IPS DF 6.9 (cell line): Measurements from ENCODE around the gene FRRS1.

Experiments
- DNase-seq: peaks from one replicate; pipeline ENCODE4 v3.0.0-alpha.2; 2013; ENCODE audit warnings: low read depth, low spot score
- H3K27ac ChIP-seq: one replicate; pipeline ENCODE4 v1.5.1; 2013; ENCODE audit warnings: low read length, control low read depth
- H3K27me3 ChIP-seq: 2 replicates; pipeline ENCODE4 v1.6.1; 2013; ENCODE audit warnings: mild to moderate bottlenecking, low read length; ENCODE audit not compliant: control insufficient read depth, insufficient read depth
- H3K36me3 ChIP-seq: 2 replicates; pipeline ENCODE4 v1.6.1; 2013; ENCODE audit warnings: low read length; ENCODE audit not compliant: control insufficient read depth, insufficient read depth
- H3K4me1 ChIP-seq: 2 replicates; pipeline ENCODE4 v1.6.1; 2013; ENCODE audit warnings: low read length; ENCODE audit not compliant: control insufficient read depth, insufficient read depth
- H3K4me3 ChIP-seq: 2 replicates; pipeline ENCODE4 v1.5.1; 2013; ENCODE audit warnings: mild to moderate bottlenecking, low read length
- H3K9me3 ChIP-seq: 2 replicates; pipeline ENCODE4 v1.6.1; 2013; ENCODE audit warnings: low read length, inconsistent platforms; ENCODE audit not compliant: control insufficient read depth, insufficient read depth
- WGBS: extraction: QIAGEN DNeasy Blood & Tissue Kit; methylation state at CpG from one replicate; pipeline ENCODE4 v1.1.7; 2013; ENCODE audit warnings: mixed read lengths, missing lambda C conversion rate; ENCODE audit not compliant: insufficient read length, insufficient coverage; 5-methylcytosine and 5-hydroxymethylcytosine counted together

Gene FRRS1

DNA sequence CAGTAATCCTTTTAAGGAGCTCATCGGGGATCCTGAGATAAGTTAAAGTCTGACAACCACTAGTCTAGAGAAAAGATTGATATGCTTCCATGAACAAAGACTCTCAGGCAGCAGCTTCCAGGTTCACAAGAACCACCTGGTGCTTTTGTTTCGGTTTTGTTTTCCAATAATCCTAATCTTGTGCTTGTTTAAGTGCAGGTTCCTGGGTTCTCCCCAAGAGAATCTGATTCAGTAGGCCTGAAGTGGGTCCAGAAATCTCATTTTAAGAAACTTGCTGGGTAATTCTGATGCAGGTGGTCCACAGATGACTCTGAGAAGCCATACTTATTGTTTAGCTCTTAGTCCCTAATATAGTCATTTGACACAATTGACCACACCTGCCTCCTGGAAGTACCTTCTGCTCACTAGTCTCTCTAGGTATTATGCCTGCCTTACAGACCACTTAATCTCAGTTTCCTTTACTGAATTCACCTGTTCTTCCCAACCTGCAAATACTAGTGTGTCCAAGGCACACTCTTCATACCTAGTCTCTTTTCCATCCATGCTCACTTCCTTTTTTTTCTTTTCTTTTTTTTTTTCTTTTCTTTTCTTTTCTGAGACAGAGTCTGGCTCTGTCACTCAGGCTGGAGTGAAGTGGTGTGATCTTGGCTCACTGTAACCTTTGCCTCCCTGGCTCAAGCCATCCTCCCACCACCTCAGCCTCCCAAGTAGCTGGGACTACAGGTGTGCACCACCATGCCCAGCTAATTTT, 20.5 kb upstream of the FRRS1 start:
- no CpG with 5 or more reads among the region's 2 CpGs for WGBS
- H3K27ac ChIP-seq, result no peak overlapping the region
- no peaks in the 10 kb centered on the region for H3K27me3 ChIP-seq
- H3K36me3 ChIP-seq, result no peaks in the 10 kb centered on the region
- DNase-seq, result no peak
- no peaks in the 10 kb centered on the region for H3K9me3 ChIP-seq
- no peaks in the 10 kb centered on the region for H3K4me1 ChIP-seq
- no peak overlapping the region for H3K4me3 ChIP-seq

DNA sequence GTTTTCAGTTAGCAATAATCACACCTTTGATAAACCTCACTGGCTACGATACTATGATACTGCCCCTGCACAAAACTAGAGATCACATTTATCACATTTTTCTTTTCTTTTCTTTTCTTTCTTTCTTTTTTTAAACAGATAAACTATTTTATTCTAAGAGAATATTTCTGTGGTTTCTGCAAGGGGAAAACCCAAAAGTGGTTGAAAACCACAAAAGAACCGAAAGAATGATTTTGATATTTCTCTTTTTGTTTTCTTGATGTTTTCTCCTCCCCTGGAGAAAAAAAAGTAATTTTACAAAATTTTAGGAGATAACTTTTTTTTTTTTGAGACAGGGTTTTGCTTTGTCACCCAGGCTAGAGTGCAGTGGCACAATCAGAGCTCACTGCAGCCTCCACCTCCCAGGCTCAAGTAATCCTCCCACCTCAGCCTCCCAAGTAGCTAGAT, 18.4 kb upstream of the FRRS1 start:
- no peak for DNase-seq
- no peak overlapping the region for H3K27ac ChIP-seq
- no peak overlapping the region for H3K4me3 ChIP-seq
- no peaks in the 10 kb centered on the region for H3K27me3 ChIP-seq
- no peaks in the 10 kb centered on the region for H3K9me3 ChIP-seq
- no peaks in the 10 kb centered on the region for H3K4me1 ChIP-seq
- WGBS, result no CpG with 5 or more reads among the region's 2 CpGs
- H3K36me3 ChIP-seq, result no peaks in the 10 kb centered on the region

DNA sequence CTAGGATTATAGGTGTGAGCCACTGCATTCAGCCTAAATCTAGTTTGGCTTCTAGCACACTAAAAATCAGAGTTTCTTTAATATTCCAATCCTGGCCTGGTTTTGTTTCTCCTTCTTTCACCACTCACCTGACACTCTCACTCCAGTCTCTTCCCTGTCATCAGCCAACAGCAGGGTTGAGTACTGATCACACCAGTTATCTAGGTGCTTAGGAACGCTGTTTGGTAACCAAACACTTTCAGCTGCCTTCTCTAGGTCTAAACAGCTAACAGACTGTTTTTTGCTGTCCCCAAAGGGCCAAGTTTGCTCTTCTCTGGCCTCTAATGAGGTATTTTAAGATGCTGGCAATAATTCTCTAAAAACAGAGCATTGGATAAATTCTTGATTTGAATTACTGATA, 17.7 kb upstream of the FRRS1 start:
- Histone ChIP-seq H3K4me1 (no peaks in the 10 kb centered on the region), H3K27me3 (no peaks in the 10 kb centered on the region), H3K4me3 (no peak overlapping the region), H3K36me3 (no peaks in the 10 kb centered on the region), H3K27ac (no peak overlapping the region), H3K9me3 (no peaks in the 10 kb centered on the region)
- no peak for DNase-seq
- WGBS, result no CpG with 5 or more reads among the region's 1 CpG

DNA sequence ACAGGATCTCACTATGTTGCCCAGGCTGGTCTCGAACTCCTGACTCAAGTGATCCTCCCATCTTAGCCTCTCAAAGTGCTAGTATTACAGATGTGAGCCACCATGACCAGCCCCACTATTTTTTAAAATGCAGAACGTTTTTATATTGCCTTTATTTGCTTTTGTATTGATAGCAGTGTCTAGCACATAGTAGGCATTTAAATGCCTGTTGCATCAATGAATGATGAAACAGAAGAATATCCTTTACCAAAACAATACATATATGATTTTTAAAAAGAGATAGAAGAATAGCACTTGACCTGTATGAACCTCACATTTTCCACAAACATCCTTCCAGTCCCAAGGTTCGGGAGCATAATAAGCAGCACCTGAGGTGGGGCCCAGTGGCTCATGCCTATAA, 16.5 kb upstream of the FRRS1 start:
- H3K4me3 ChIP-seq, result no peak overlapping the region
- no CpG with 5 or more reads among the region's 3 CpGs for WGBS
- no peak for DNase-seq
- H3K9me3 ChIP-seq, result no peaks in the 10 kb centered on the region
- H3K27ac ChIP-seq, result no peak overlapping the region
- H3K27me3 ChIP-seq, result no peaks in the 10 kb centered on the region
- H3K4me1 ChIP-seq, result no peaks in the 10 kb centered on the region
- no peaks in the 10 kb centered on the region for H3K36me3 ChIP-seq

DNA sequence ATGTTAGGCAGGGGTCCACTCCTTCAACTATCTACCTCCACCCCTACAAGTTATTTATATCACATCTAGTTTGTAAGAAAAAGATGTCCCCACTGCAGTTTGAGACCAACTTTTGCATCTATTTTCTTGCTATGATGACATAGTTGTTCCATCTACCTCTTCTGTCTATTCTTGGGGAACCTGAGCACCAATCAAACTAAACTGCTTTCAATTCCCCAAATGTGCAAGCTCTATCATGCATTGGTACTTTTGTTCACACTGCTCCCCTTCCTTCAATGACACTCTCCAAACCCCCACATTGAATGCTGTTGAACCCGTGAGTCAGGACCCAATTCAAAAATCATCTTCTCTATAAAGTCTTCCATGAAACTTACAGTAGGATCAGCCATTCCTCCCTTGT, 16.0 kb upstream of the FRRS1 start:
- WGBS, result no CpG with 5 or more reads among the region's 1 CpG
- no peak for DNase-seq
- no peaks in the 10 kb centered on the region for H3K9me3 ChIP-seq
- no peaks in the 10 kb centered on the region for H3K36me3 ChIP-seq
- no peaks in the 10 kb centered on the region for H3K4me1 ChIP-seq
- H3K27me3 ChIP-seq, result no peaks in the 10 kb centered on the region
- H3K4me3 ChIP-seq, result no peak overlapping the region
- no peak overlapping the region for H3K27ac ChIP-seq

DNA sequence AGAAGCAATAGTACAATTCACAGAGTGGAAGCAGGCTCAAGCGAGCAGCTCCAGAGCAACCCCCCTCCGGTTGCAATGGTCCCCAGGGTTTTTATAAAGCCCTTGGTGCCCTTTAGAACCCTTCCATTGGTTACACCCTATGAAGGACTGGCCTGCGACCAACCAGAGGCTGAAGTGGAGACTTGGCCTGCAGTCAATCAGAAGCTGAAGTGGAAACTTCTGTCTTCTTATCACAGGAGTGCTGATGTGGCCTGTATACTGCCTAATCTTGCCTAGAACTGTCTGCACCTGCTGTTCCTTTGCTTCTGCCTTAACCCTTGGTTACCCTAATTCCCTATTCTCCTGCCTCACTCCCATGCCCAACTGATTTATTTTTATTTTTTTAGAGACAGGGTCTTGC, 15.4 kb upstream of the FRRS1 start:
- no peak for DNase-seq
- no peaks in the 10 kb centered on the region for H3K9me3 ChIP-seq
- WGBS, result no CpG with 5 or more reads among the region's 3 CpGs
- no peak overlapping the region for H3K4me3 ChIP-seq
- H3K4me1 ChIP-seq, result no peaks in the 10 kb centered on the region
- H3K36me3 ChIP-seq, result no peaks in the 10 kb centered on the region
- H3K27ac ChIP-seq, result no peak overlapping the region
- H3K27me3 ChIP-seq, result no peaks in the 10 kb centered on the region

DNA sequence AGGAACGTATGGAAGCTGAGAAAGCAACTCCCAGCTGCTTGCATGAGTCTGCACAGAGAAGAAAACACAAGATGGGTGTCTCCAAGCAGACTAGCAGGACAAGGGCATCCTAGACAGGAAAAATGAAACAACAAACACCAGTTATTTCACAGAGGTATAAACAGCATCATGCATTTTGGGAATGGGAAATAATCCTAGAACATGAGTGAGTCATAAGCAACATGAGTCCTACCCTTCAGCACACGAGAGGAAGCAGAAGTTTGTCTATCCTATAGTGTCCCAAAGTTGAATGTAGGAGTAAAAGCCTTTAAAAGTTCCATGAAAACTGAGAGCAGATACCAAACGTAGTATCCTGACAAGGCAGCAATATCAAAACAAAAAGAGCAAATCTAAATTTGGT, 11.3 kb upstream of the FRRS1 start:
- Histone ChIP-seq H3K4me3 (no peak overlapping the region), H3K27ac (no peak overlapping the region), H3K9me3 (no peaks in the 10 kb centered on the region), H3K4me1 (no peaks in the 10 kb centered on the region), H3K36me3 (no peaks in the 10 kb centered on the region), H3K27me3 (no peaks in the 10 kb centered on the region)
- DNase-seq, result no peak
- WGBS, result no CpG with 5 or more reads among the region's 3 CpGs

DNA sequence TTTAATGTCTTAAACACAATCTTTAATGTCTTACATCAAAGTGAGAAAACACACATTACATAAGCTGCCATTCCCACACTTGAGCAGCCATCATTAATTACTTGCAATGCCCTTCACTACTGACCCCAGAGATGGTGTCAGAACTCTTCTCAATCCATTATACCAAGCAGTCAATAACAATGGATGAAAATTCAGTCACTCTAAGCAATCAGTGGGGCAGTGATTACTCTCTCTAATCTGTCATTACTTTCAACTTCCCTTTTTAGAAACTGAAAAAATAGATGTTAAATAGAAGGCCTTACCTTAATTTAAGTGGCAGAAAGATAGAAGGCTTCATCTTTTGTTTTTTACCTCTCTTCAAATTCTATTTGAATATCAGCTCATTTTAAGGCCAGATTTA, 9.7 kb upstream of the FRRS1 start:
- H3K27ac ChIP-seq, result no peak overlapping the region
- no peak for DNase-seq
- H3K4me1 ChIP-seq, result no peaks in the 10 kb centered on the region
- no peaks in the 10 kb centered on the region for H3K36me3 ChIP-seq
- no peak overlapping the region for H3K4me3 ChIP-seq
- H3K27me3 ChIP-seq, result no peaks in the 10 kb centered on the region
- H3K9me3 ChIP-seq, result no peaks in the 10 kb centered on the region

DNA sequence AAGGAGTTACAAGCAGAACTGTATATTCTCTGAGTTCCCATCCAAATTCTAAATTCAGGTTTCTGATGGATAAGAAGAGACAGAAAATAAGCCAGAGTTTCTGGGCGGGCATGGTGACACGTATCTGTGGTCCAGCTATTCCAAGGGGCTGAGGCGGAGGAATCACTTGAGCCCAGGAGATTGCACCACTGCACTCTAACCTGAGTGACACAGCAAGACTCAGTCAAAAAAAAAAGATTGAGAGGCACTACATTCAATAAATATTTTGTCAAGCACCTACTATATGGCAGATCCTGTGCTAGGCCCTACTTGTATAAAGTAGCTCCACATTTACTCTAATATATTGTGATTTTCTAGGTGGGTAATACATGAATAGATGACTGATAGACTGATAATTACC, 6.4 kb upstream of the FRRS1 start:
- WGBS, result no CpG with 5 or more reads among the region's 3 CpGs
- Histone ChIP-seq H3K27me3 (no peaks in the 10 kb centered on the region), H3K4me1 (no peaks in the 10 kb centered on the region), H3K27ac (no peak overlapping the region), H3K36me3 (no peaks in the 10 kb centered on the region), H3K9me3 (no peaks in the 10 kb centered on the region), H3K4me3 (no peak overlapping the region)
- no peak for DNase-seq

DNA sequence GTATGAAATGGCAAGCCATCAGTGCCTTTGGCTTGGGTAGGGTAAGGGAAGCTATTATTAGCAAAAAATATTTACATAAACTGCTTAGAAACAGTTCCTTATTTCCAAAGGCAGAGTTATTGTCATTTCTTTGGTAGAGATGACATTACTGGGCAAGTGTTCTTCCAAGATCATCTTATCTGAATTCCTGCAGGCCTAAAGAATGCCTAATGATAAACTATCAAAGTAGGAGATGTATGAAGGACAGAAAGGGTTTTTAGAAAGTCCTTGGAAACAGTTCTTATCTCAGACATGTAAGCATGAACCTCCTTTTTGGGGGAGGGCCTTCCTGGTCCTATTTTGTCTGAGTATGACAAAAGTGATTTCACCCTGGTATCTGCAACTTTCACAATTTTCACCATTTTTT, 5.1 kb upstream of the FRRS1 start:
- H3K9me3 ChIP-seq, result no peaks in the 10 kb centered on the region
- H3K27ac ChIP-seq, result no peak overlapping the region
- H3K4me1 ChIP-seq, result no peaks in the 10 kb centered on the region
- H3K36me3 ChIP-seq, result no peaks in the 10 kb centered on the region
- no peak overlapping the region for H3K4me3 ChIP-seq
- H3K27me3 ChIP-seq, result no peaks in the 10 kb centered on the region
- no peak for DNase-seq

DNA sequence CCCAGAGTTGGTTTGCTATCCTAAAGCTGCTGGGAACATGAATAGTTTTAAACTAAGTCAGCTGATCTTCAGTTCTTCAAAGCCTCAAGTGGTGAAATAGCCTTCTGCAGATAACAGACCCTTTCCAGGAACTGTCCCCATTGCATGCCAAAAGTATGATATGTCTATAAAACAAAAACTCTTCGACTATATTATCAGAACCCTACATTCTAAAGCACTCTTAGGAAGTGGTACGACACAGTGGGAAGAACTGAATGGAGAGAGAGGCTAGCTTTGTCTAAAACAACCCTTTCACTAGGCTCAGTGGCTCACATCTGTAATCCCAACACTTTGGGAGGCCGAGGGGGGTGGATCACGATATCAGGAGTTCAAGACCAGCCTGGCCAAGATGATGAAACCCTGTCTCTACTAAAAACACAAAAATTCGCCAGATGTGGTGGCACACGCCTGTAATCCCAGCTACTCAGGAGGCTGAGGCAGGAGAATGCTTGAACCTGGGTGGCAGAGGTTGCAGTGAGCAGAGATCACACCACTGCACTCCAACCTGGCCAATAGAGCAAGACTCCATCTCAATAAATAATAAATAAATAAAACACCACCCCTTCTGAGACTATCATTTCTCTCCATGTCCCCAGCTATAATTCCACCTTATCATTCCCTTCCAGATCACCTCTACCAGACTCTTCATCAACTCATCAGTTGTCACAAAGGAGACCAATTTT, 2.2 kb upstream of the FRRS1 start:
- no peak for DNase-seq
- Histone ChIP-seq H3K4me1 (no peaks in the 10 kb centered on the region), H3K27ac (no peak overlapping the region), H3K9me3 (no peaks in the 10 kb centered on the region), H3K36me3 (no peaks in the 10 kb centered on the region), H3K4me3 (no peak overlapping the region), H3K27me3 (no peaks in the 10 kb centered on the region)
- no CpG with 5 or more reads among the region's 6 CpGs for WGBS
